H1 (cell line): ENCODE data around the gene METTL6. TPM values are rescaled to one million over a fixed set of nuclear protein-coding genes. Genes with fewer than 3 reads are reported as not detected.

Experiments used
- CTCF ChIA-PET: fragments of 300-600 bp; sonication (Branson Sonifier 250); formaldehyde crosslinking; loops from one replicate; lab custom pipeline; 2021; ENCODE audit not compliant: partially characterized antibody; lab: Charles Lee
- POLR2A ChIA-PET: fragments of 300-600 bp; sonication (Branson Sonifier 250); formaldehyde crosslinking; loops from one replicate; lab custom pipeline; 2021; ENCODE audit warnings: inconsistent platforms; ENCODE audit not compliant: partially characterized antibody; lab: Charles Lee
- DNase-seq, 2 experiments: peaks; one replicate each; pipeline versions ENCODE4 v3.0.0 to v3.0.0-alpha.2; 2010 to 2022; ENCODE audit warnings: low spot score in 2 of 2, low read depth in 1 of 2, mixed read lengths in 1 of 2
- FAIRE-seq: peaks from 2 replicates; lab custom pipeline; 2011; peaks lifted over from hg19 to GRCh38; lab: Jason Lieb, UNC
- H2AFZ ChIP-seq: 2 replicates; pipeline ENCODE4 v1.8.1; 2012; ENCODE audit warnings: low read length, inconsistent platforms
- H2AK5ac ChIP-seq: 2 replicates; pipeline ENCODE4 v1.6.1; 2013; ENCODE audit warnings: low read depth, low read length
- H2BK120ac ChIP-seq: replicated peaks from 2 replicates; pipeline ENCODE3; 2013; ENCODE audit warnings: low read depth, low read length, inconsistent platforms
- H2BK12ac ChIP-seq: 2 replicates; pipeline ENCODE4 v1.6.1; 2013; ENCODE audit warnings: low read depth, low read length
- H2BK15ac ChIP-seq: 2 replicates; pipeline ENCODE4 v1.6.1; 2013; ENCODE audit warnings: low read length
- H2BK20ac ChIP-seq: 2 replicates; pipeline ENCODE4 v1.6.1; 2013; ENCODE audit warnings: low read length
- H2BK5ac ChIP-seq: 2 replicates; pipeline ENCODE4 v1.6.1; 2013; ENCODE audit warnings: low read depth, low read length
- H3K14ac ChIP-seq: 2 replicates; pipeline ENCODE4 v1.6.1; 2013; ENCODE audit warnings: inconsistent platforms; ENCODE audit not compliant: insufficient read length
- H3K18ac ChIP-seq: 2 replicates; pipeline ENCODE4 v1.6.1; 2013; ENCODE audit warnings: low read length; ENCODE audit errors: extremely low read depth
- H3K23ac ChIP-seq: 2 replicates; pipeline ENCODE4 v1.6.1; 2013; ENCODE audit warnings: inconsistent platforms; ENCODE audit not compliant: insufficient read length
- H3K23me2 ChIP-seq: 2 replicates; pipeline ENCODE4 v1.6.1; 2013; ENCODE audit warnings: low read depth, low read length
- H3K27ac ChIP-seq: 2 replicates; pipeline ENCODE4 v1.6.1; 2011; ENCODE audit warnings: low read depth, low read length, inconsistent platforms
- H3K27me3 ChIP-seq, 4 experiments: replicated peaks in 1 of 4; 1 replicate in 1 of 4; 2 replicates in 3 of 4; pipeline versions ENCODE4 v1.6.1 to v1.8.1; 2011 to 2013; ENCODE audit warnings: low read length in 3 of 4, mild to moderate bottlenecking in 3 of 4, inconsistent platforms in 2 of 4, mixed read lengths in 2 of 4, moderate library complexity in 1 of 4; ENCODE audit not compliant: control insufficient read depth in 3 of 4, insufficient read depth in 3 of 4; ENCODE audit errors: extremely low read depth in 1 of 4
- H3K36me3 ChIP-seq, 4 experiments: 2 replicates each; pipeline versions ENCODE4 v1.6.1 to v1.8.1; 2011 to 2013; ENCODE audit warnings: mild to moderate bottlenecking in 4 of 4, low read length in 3 of 4, moderate library complexity in 2 of 4, control low read depth in 1 of 4, inconsistent platforms in 1 of 4; ENCODE audit not compliant: insufficient read depth in 4 of 4, control insufficient read depth in 2 of 4
- H3K4ac ChIP-seq: replicated peaks from 2 replicates; pipeline ENCODE3; 2013; ENCODE audit warnings: low read length, low read depth, mixed read lengths, inconsistent platforms; ENCODE audit not compliant: insufficient read length
- H3K4me1 ChIP-seq, 4 experiments: replicated peaks in 1 of 4; 1 replicate in 1 of 4; 2 replicates in 3 of 4; pipeline versions ENCODE4 v1.6.1 to v1.8.1; 2011 to 2013; ENCODE audit warnings: low read length in 3 of 4, inconsistent platforms in 2 of 4, mixed read lengths in 1 of 4; ENCODE audit not compliant: insufficient read depth in 4 of 4, control insufficient read depth in 3 of 4
- H3K4me2 ChIP-seq, 2 experiments: 2 replicates each; pipeline versions ENCODE4 v1.6.1 to v1.8.1; 2011 to 2013; ENCODE audit warnings: low read depth in 2 of 2, low read length in 2 of 2, control low read depth in 1 of 2, inconsistent platforms in 1 of 2, mild to moderate bottlenecking in 1 of 2; ENCODE audit not compliant: insufficient read depth in 1 of 2
- H3K4me3 ChIP-seq, 4 experiments: fragments of 200-600, 300-600 bp in 1 of 4; sonication (generic), shearing (Covaris generic), sonication (Bioruptor Twin) in 1 of 4; 2 replicates each; pipeline versions ENCODE4 v1.5.1 to v1.8.1; 2011 to 2016; ENCODE audit warnings: low read length in 4 of 4, low read depth in 3 of 4, control low read depth in 2 of 4, inconsistent platforms in 2 of 4, mild to moderate bottlenecking in 2 of 4, mixed read lengths in 1 of 4, moderate library complexity in 1 of 4; ENCODE audit not compliant: insufficient read depth in 2 of 4; ENCODE audit errors: extremely low read depth in 1 of 4
- H3K56ac ChIP-seq: replicated peaks from 2 replicates; pipeline ENCODE3; 2013; ENCODE audit warnings: low read depth, mild to moderate bottlenecking, mixed read lengths, low read length, inconsistent platforms; ENCODE audit not compliant: insufficient read length
- H3K79me1 ChIP-seq: 2 replicates; pipeline ENCODE4 v1.6.1; 2013; ENCODE audit warnings: low read depth, low read length, control low read depth
- H3K79me2 ChIP-seq, 2 experiments: 2 replicates each; pipeline versions ENCODE4 v1.6.1 to v1.8.1; 2012 to 2013; ENCODE audit warnings: low read length in 2 of 2, mild to moderate bottlenecking in 2 of 2, inconsistent platforms in 1 of 2; ENCODE audit not compliant: insufficient read depth in 2 of 2, control insufficient read depth in 1 of 2
- H3K9ac ChIP-seq, 4 experiments: replicated peaks in 1 of 4; 1 replicate in 1 of 4; 2 replicates in 3 of 4; pipeline versions ENCODE4 v1.6.1 to v1.8.1; 2011 to 2013; ENCODE audit warnings: low read depth in 3 of 4, low read length in 3 of 4, control low read depth in 2 of 4, mild to moderate bottlenecking in 2 of 4, moderate library complexity in 2 of 4, inconsistent platforms in 1 of 4; ENCODE audit errors: extremely low read depth in 1 of 4
- H3K9me3 ChIP-seq, 2 experiments: 2 replicates each; pipeline versions ENCODE4 v1.6.1 to v1.8.1; 2012 to 2013; ENCODE audit warnings: mild to moderate bottlenecking in 2 of 2, moderate library complexity in 2 of 2, control low read depth in 1 of 2, inconsistent platforms in 1 of 2, low read depth in 1 of 2, low read length in 1 of 2, mixed read lengths in 1 of 2; ENCODE audit not compliant: insufficient read depth in 2 of 2
- H4K20me1 ChIP-seq, 2 experiments: replicated peaks in 1 of 2; 2 replicates each; pipeline versions ENCODE3 to v1.8.1; 2011 to 2013; ENCODE audit warnings: inconsistent platforms in 2 of 2, low read length in 2 of 2, mild to moderate bottlenecking in 1 of 2; ENCODE audit not compliant: insufficient read depth in 2 of 2, control insufficient read depth in 1 of 2
- H4K5ac ChIP-seq: 2 replicates; pipeline ENCODE4 v1.6.1; 2013; ENCODE audit warnings: low read length, low read depth, mixed read lengths, inconsistent platforms; ENCODE audit not compliant: insufficient read length
- H4K8ac ChIP-seq: 2 replicates; pipeline ENCODE4 v1.8.0; 2013; ENCODE audit warnings: mild to moderate bottlenecking, moderate library complexity, low read length, inconsistent platforms; ENCODE audit not compliant: insufficient read depth; ENCODE audit errors: extremely low read depth
- H4K91ac ChIP-seq: replicated peaks from 2 replicates; pipeline ENCODE3; 2013; ENCODE audit warnings: low read length, mixed read lengths, inconsistent platforms; ENCODE audit not compliant: insufficient read length
- JUND ChIP-seq: IDR thresholded peaks from 2 replicates; pipeline ENCODE4 v1.6.1; 2011; ENCODE audit warnings: mild to moderate bottlenecking, improper control_type of control experiment, low read length
- POLR2A ChIP-seq, 2 experiments: IDR thresholded peaks; 1 replicate in 1 of 2; 2 replicates in 1 of 2; pipeline ENCODE4 v1.6.1; 2011; ENCODE audit warnings: low read depth in 2 of 2, low read length in 2 of 2, mild to moderate bottlenecking in 2 of 2; ENCODE audit errors: control extremely low read depth in 1 of 2
- whole genome bisulfite sequencing, 2 experiments: shearing (Covaris generic) in 1 of 2; methylation state at CpG; one replicate each; pipeline versions ENCODE4 v1.1.6 to v1.1.7; 2013 to 2015; ENCODE audit warnings: low lambda C conversion rate in 2 of 2, mixed read lengths in 2 of 2, inconsistent platforms in 1 of 2, low coverage in 1 of 2, missing lambda C conversion rate in 1 of 2; ENCODE audit not compliant: insufficient replicate concordance in 2 of 2, insufficient coverage in 1 of 2, insufficient read length in 1 of 2; ENCODE audit errors: extremely low coverage in 1 of 2, missing lambda C conversion rate in 1 of 2; 5-methylcytosine and 5-hydroxymethylcytosine counted together
- polyA plus RNA-seq, 7 experiments: library from polyadenylated mRNA; depleted of rRNA in 3 of 7; stranded (reverse) in 5 of 7; unstranded in 2 of 7; fragments of >200 nt in 5 of 7; fragments of 200-250 nt in 2 of 7; gene quantifications; 1 replicate in 5 of 7; 2 replicates in 1 of 7; 4 replicates in 1 of 7; pipeline versions ENCODE4 v1.2.1 to v1.2.3, GENCODE V29; 2011 to 2013; ENCODE audit warnings: missing spikeins in 2 of 7, mixed read lengths in 2 of 7
- total RNA-seq: library from RNA; stranded (reverse); fragmentation: NEBNext Ultra II Directional; extraction: Animal tissue kit (Norgen Biotek cat#: 25700); gene quantifications from 2 replicates; pipeline ENCODE4 v1.2.1, GENCODE V29; 2021

METTL6 gene
- total and polyA plus RNA-seq, 2 of the 8 experiments (the other 6 are each of a cell fraction or from before 2014, with no cell fraction given) = 18.4 to 20.0 TPM

DNA sequence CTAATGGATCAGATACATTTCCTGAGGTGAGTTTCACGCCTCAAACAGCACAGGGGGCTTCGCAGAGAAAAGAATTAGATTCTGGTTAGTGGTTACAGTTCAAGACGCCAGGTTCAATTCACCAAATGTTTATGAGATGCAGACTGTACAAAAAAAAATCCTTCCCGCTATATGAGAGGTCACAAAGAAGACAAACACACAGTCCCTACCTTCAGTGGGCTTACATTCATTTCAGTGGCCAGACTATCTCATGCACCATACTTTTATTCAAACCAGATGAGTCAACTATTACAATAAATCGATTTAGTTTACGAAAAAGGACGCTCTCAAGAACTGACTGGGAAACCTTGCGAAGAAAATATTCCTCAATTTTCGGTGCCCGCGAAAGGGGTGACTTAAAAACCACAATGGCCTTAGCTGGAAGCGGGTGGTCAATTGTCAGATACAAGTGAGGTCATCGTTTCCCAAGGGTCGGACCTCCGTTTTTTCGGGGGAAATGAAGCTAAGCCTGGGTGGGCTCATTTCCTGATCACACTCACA, 695 bp downstream of the METTL6 start:
- Histone ChIP-seq H3K27me3 (no peaks in the 10 kb centered on the region), H2BK120ac (no peak overlapping the region), H4K91ac (peak overlapping the region; percentile 29), H3K9ac (peak overlapping the region; percentile 90 to 94 (median 92)), H4K8ac (peak overlapping the region; percentile 96; the same call in 1 of the 2 replicates), H2BK12ac (0 out of 2 replicates have a peak overlapping the region, but pooled peaks have one; percentile 41), H4K20me1 (no peaks in the 10 kb centered on the region), H3K79me1 (peaks cover 2% of the 10 kb centered on the region; the same call in 1 of the 2 replicates), H3K23ac (no peak overlapping the region), H2AFZ (peak overlapping the region; percentile 99), H4K5ac (peak overlapping the region; percentile 97), H3K4me3 (peak overlapping the region; percentile 79 to 99 (median 96)), H3K18ac (no peak overlapping the region), H3K27ac (peak overlapping the region; percentile 93), H3K79me2 (peaks cover 11 to 51% of the 10 kb centered on the region in 2 experiments), H3K56ac (no peak overlapping the region), H3K4me2 (peak overlapping the region; percentile 77 to 80), H2BK20ac (no peak overlapping the region), H3K4me1 (peaks cover 0 to 7% (median 4%) of the 10 kb centered on the region in 4 experiments; a peak in 5 of 7 replicates), H3K9me3 (no peaks in the 10 kb centered on the region), H3K36me3 (peaks cover 7 to 45% (median 14%) of the 10 kb centered on the region in 4 experiments; a peak in 7 of 8 replicates), H3K14ac (no peak overlapping the region), H2BK5ac (peak overlapping the region; percentile 89; the same call in 1 of the 2 replicates), H3K4ac (no peak overlapping the region), H2AK5ac (no peak overlapping the region), H3K23me2 (peaks cover 3% of the 10 kb centered on the region), H2BK15ac (no peak overlapping the region)
- ChIA-PET POLR2A (no interaction called here), CTCF (interaction anchor here (0.9 to 2.2 kb wide), 7 partner anchors 10 to 224 kb away, joined by 3 to 8 read pairs (median 5); partner anchors contain the start of gene SH3BP5)
- 53% methylated on average over 16 of the region's 16 CpGs; no CpG with 5 or more reads in 1 of the 2 experiments for WGBS, 2 experiments
- TF ChIP-seq JUND = no peak
- TF ChIP-seq POLR2A (IDR thresholded peaks at IDR 0.05; ENCODE audit: control extremely low read depth in 1 of 2, low read depth in 2 of 2, low read length in 2 of 2) = peak in 1 of 2 experiments; percentile 12; a peak in 1 of 3 replicates
- FAIRE-seq = no peak
- no peak for DNase-seq
